GM10248 (cell line): ENCODE measurements around the gene KCNE1.

ENCODE experiments used
- CTCF ChIA-PET: fragments of 300-600 bp; sonication (Branson Sonifier 250); formaldehyde crosslinking; extraction: SDS; loops from one replicate; lab custom pipeline; 2021; ENCODE audit warnings: antibody characterized with exemption; lab: Yijun Ruan, JAX
- POLR2A ChIA-PET: fragments of 350-650 bp; sonication (Branson Sonifier 250); formaldehyde crosslinking; extraction: SDS; loops from one replicate; lab custom pipeline; 2020; ENCODE audit warnings: antibody characterized with exemption; lab: Yijun Ruan, JAX
- DNase-seq: peaks from one replicate; pipeline ENCODE4 v3.0.0; 2012; ENCODE audit errors: extremely low spot score
- TF ChIP-seq, protein P1 (sequence below): IDR thresholded peaks from 2 replicates; pipeline ENCODE4 v1.5.1; 2012; ENCODE audit warnings: mild to moderate bottlenecking, low read depth; ENCODE audit errors: extremely low read depth, missing control alignments, control extremely low read depth

The KCNE1 gene

DNA sequence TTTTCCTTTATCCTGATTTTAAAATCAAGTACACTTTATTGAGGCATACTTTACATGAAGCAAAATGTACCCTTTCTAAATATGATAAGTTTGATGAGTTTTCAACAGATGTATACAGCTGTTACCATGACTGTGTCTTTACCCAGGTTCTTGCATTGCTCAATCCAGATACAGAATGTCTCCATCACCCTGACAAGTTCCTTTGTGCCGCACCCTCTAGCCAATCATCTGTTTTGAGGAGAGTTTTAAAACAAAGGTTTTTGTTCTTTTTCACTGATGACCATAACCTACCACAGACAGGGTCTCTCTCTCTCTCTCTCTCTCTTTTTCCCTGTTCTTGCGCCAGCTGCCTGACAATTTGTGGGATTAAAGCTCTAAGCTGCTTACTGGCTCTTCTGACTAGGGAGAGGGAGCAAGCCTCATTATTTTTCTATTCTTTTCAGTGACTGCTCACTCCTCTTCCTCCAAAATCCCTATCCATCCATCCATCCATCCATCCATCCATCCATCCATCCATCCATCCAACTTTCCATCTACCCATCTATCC is 1.2 kb upstream of the KCNE1 start:
- no peak for DNase-seq
- ChIA-PET CTCF (no interaction called here), POLR2A (no interaction called here)
- TF ChIP-seq, protein P1, sequence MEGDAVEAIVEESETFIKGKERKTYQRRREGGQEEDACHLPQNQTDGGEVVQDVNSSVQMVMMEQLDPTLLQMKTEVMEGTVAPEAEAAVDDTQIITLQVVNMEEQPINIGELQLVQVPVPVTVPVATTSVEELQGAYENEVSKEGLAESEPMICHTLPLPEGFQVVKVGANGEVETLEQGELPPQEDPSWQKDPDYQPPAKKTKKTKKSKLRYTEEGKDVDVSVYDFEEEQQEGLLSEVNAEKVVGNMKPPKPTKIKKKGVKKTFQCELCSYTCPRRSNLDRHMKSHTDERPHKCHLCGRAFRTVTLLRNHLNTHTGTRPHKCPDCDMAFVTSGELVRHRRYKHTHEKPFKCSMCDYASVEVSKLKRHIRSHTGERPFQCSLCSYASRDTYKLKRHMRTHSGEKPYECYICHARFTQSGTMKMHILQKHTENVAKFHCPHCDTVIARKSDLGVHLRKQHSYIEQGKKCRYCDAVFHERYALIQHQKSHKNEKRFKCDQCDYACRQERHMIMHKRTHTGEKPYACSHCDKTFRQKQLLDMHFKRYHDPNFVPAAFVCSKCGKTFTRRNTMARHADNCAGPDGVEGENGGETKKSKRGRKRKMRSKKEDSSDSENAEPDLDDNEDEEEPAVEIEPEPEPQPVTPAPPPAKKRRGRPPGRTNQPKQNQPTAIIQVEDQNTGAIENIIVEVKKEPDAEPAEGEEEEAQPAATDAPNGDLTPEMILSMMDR = no peak

DNA sequence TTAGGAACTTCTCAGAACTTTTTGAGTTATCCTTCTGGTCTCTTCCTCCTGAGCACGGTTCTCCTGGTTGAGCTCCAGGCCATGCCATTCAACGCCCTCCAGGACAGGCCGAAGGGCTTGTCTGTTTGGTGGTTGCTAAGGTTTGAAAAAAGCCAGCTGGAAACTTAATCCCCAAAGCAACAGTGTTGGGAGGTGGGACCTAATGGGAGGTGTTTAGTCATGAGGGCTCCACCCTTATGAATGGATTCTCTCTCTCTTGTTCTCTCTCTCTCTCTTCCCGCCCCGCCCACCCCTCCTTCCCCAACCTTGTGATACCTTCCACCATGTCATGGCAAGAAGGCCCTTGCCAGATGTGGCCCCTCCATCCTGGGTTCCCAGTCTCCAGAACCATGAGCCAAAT is 829 bp downstream of the KCNE1 start:
- CTCF ChIA-PET = interaction anchor here (0.6 to 7.6 kb wide), 35 partner anchors 8 to 177 kb away, joined by 3 to 237 read pairs (median 5); partner anchors contain the start of gene RCAN1
- DNase-seq = no peak
- TF ChIP-seq, protein P1 = no peak
- POLR2A ChIA-PET = interaction anchor here (0.6 kb wide), 1 partner anchor 11 kb away, joined by 3 read pairs; no protein-coding TSS in a partner anchor

DNA sequence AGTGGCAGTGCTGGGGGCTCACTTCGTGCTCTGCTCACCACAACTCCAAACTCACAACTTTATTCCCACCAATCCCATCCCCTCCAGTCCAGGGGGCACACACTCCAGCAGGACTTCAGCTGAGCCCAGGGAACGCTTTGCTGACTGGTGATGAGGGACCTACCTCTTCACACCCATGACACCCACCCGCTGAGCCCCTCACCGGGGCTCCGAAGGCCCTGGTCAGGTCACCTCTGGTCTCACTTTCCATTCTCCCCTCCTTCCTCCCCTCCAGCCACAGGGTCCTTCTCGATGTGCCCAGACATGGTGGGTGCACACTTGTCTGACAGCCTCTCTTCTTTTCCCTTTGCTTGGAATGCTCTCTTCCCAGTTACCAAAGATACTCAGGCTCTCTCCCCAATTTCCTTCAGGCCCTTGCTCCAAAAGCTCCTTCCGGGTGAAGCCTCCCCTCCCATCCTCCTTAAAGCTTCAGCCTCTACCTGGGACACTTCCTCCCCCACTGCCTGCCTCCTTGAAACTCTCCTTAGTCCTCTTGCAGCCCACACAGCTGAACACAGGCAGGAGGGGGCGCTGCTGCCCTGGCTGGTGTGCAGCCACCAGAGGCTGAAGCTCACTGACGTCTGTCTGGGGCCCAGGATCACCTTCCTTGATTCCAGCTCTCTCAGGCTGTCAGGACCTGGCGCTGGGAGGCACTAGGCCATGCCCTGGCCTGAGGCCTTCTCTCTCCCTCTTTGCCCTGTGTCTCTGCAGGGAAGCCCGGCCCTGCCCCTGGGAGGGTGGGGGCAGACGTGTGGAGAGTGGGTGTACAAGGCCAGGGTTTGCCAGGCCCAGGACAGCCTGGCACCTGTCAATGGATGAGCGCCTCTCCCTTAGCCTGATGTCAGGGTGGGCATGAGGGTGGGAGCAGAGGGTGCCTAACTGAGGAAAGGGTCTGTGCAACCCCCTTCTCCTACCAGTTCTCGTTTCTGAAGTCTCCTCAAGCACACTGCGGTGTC is 1.6 kb downstream of the KCNE1 start:
- TF ChIP-seq, protein P1 = peak; percentile 89
- ChIA-PET CTCF (interaction anchor here (0.6 to 7.6 kb wide), 38 partner anchors 8 to 178 kb away, joined by 3 to 237 read pairs (median 5); partner anchors contain the start of gene RCAN1), POLR2A (interaction anchor here (0.6 kb wide), 1 partner anchor 12 kb away, joined by 3 read pairs; no protein-coding TSS in a partner anchor)
- peak; percentile 83 for DNase-seq

DNA sequence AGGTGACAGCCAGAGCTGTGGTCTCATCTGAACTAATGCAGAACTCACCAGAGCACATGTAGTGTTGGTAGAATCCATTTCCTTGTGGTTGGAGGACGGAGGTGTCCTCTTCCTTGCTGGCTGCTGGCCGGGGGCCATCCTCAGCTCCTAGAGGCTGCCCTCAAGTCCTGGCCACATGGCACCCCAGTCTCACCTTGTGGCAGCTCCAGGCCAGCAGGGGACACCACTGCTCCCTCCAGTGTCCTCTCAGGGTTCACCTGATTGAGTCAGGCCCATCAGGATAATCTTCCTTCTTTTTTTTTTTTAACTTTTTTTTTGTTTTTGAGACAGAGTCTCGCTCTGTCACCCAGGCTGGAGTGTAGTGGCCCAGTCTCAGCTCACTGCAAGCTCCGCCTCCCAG is 2.9 kb downstream of the KCNE1 start:
- ChIA-PET POLR2A (no interaction called here), CTCF (interaction anchor here (0.9 to 7.6 kb wide), 9 partner anchors 9 to 122 kb away, joined by 3 to 237 read pairs (median 4); no protein-coding TSS in a partner anchor)
- TF ChIP-seq, protein P1 = peak; percentile 58
- peak; percentile 43 for DNase-seq

DNA sequence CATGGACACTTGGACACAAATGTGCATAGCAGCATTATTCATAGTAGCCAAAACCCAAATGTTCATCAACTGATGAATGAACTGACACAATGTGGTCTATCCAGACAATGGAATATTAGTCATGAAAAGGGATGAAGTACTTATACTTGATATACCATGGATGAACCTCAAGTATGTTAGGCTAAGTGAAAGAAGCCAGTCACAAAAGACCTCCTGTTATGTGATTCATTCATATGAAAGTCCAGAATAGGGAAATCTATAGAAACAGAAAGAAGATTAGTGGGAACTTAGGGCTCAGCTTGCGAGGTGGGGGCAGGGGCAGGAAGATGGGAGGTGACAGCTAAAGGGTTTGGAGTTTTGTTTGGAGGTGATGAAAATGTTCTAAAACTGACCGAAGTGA is 7.4 kb downstream of the KCNE1 start:
- TF ChIP-seq, protein P1 = no peak
- ChIA-PET CTCF (no interaction called here), POLR2A (no interaction called here)
- no peak for DNase-seq

DNA sequence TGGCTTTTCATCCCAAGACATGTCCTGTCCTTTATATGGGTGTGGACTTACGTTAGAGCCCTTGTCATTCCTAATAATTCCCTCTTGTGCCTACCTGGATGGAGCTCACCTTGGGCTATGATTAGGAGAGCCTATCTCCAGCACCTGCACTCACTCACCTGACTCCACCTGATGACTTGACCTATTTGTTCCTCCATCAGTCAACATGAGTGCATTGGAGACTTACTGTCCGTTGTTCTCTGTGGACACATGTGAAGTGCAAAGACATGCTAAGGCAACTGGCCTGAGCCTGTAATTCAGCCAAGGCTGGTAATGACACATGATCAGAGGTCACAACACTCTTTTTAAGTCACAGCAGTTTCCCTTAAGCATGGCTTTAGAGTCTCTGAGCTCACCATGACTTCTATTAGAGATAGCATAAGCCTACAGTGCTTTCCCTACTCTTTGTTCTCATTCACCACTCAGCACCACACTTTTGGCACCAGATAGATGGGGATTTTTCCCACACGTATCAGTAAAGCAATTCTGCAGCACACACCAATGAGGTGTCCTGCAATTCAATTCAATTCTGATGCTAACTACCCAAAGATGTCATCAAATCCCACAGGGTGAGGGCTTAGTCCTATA is 9.4 kb downstream of the KCNE1 start:
- POLR2A ChIA-PET = no interaction called here
- CTCF ChIA-PET = interaction anchor here (1.0 to 3.1 kb wide), 8 partner anchors 8 to 579 kb away, joined by 3 to 17 read pairs (median 4); no protein-coding TSS in a partner anchor
- no peak for DNase-seq
- TF ChIP-seq, protein P1 = no peak
